AG04450 (cell line): ENCODE measurements around the gene ADGRG7. TPM values are rescaled to one million over a fixed set of nuclear protein-coding genes. Genes with fewer than 3 reads are reported as not detected.

ENCODE experiments used
- CTCF ChIA-PET: fragments of 300-600, 350-600 bp; formaldehyde crosslinking; extraction: SDS; loops from one replicate; lab custom pipeline; 2022; ENCODE audit warnings: antibody characterized with exemption, inconsistent platforms; lab: Charles Lee
- POLR2A ChIA-PET: fragments of 350-600 bp; formaldehyde crosslinking; extraction: SDS; loops from one replicate; lab custom pipeline; 2021; ENCODE audit warnings: antibody characterized with exemption, inconsistent platforms; lab: Yijun Ruan, JAX
- DNase-seq: peaks from one replicate; pipeline ENCODE4 v3.0.0-alpha.2; 2011; ENCODE audit warnings: low read depth, low spot score
- H3K27ac ChIP-seq: one replicate; pipeline ENCODE4 v1.5.1; 2012; ENCODE audit warnings: low read depth, low read length, control low read depth
- H3K27me3 ChIP-seq: one replicate; pipeline ENCODE4 v1.6.0; 2012; ENCODE audit warnings: low read length; ENCODE audit not compliant: control insufficient read depth, insufficient read depth
- H3K4me3 ChIP-seq: 2 replicates; pipeline ENCODE4 v1.5.1; 2011; ENCODE audit warnings: mild to moderate bottlenecking, low read depth, low read length, control low read depth
- H3K9me3 ChIP-seq: 2 replicates; pipeline ENCODE4 v1.5.1; 2012; ENCODE audit warnings: low read length; ENCODE audit not compliant: control insufficient read depth, insufficient read depth
- CTCF ChIP-seq: IDR thresholded peaks from 2 replicates; pipeline ENCODE4 v1.5.1; 2011; ENCODE audit warnings: low read depth, low read length, control low read depth, inconsistent platforms
- polyA plus RNA-seq: library from polyadenylated mRNA; depleted of rRNA; stranded (reverse); fragments of >200 nt; gene quantifications from 2 replicates; pipeline ENCODE4 v1.2.3, GENCODE V29; 2011

The ADGRG7 gene
- polyA plus RNA-seq, 1 experiment = not detected

GRCh38 chr3:100681496-100681895 lies 72.1 kb downstream of the ADGRG7 start:
- H3K4me3 ChIP-seq = no peak overlapping the region
- H3K9me3 ChIP-seq = no peaks in the 10 kb centered on the region; the same call in 1 of the 2 replicates
- ChIA-PET POLR2A (no interaction called here), CTCF (no interaction called here)
- DNase-seq = no peak
- no peak for TF ChIP-seq CTCF
- no peak overlapping the region for H3K27ac ChIP-seq
- peaks cover 7% of the 10 kb centered on the region for H3K27me3 ChIP-seq

- DNase-seq = no peak
- Histone ChIP-seq H3K4me3 (no peak overlapping the region), H3K27ac (no peak overlapping the region), H3K27me3 (peaks cover 7% of the 10 kb centered on the region), H3K9me3 (no peaks in the 10 kb centered on the region; the same call in 1 of the 2 replicates)
- no peak for TF ChIP-seq CTCF
- ChIA-PET POLR2A (no interaction called here), CTCF (interaction anchor here (1.0 kb wide), 1 partner anchor 219 kb away, joined by 3 read pairs; no protein-coding TSS in a partner anchor)
These were observed 72.9 kb downstream of the ADGRG7 start for GRCh38 chr3:100682056-100682853.

DNA sequence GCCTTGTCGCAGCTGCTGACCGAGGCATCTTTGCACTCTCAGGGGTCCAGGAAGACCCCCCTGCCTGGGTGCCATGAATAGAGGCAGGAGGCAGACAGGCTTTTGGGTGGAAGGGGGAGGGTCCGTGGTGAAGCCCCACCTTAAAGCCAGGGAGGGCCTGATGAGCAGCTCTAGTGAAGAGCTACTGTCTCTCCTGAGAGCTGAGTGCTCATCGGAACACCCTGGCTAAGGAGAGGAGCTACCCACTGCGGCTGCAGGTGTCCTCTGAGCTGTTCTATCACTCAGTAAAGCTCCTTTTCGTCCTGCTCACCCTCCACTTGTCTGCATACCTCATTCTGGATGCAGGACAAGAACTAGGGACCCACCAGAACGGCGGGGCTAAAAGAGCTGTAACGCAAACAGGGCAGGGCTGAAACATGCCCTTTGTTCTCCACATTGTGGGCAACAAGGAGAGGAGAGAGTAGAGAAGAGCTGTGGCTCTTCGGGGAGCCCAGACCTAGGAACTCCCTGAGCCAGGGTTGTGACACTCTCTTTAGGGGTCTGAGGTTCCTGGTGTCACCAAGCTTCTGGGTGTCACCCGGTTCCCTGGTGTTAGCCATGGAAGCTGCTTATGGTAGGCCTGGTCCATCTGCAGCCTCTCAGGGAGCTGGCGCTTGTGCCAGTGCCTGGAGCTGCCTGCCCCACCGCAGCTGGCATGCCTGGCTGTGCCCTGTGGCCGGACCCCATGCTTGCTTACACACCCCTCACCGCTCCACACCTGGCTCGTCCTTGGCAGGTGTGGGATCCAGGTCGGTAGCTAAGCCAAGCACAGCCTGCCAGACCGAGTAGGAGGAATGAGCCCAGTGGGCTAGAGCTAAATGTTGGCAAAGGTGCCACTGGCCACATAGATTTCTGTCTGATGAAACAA lies 73.7 kb downstream of the ADGRG7 start:
- no peak overlapping the region for H3K27ac ChIP-seq
- TF ChIP-seq CTCF = no peak
- no peak overlapping the region for H3K4me3 ChIP-seq
- H3K27me3 ChIP-seq = peaks cover 7% of the 10 kb centered on the region
- CTCF ChIA-PET = interaction anchor here (1.0 kb wide), 1 partner anchor 220 kb away, joined by 3 read pairs; no protein-coding TSS in a partner anchor
- DNase-seq = no peak
- POLR2A ChIA-PET = interaction anchor here (0.8 kb wide), 1 partner anchor 220 kb away, joined by 5 read pairs; no protein-coding TSS in a partner anchor
- H3K9me3 ChIP-seq = no peaks in the 10 kb centered on the region; the same call in 1 of the 2 replicates

- CTCF ChIA-PET = interaction anchor here (1.4 kb wide), 1 partner anchor 230 kb away, joined by 3 read pairs; no protein-coding TSS in a partner anchor
- no peak for TF ChIP-seq CTCF
- Histone ChIP-seq H3K9me3 (no peaks in the 10 kb centered on the region), H3K27me3 (peaks cover 15% of the 10 kb centered on the region), H3K4me3 (no peak overlapping the region), H3K27ac (no peak overlapping the region)
- DNase-seq = no peak
- POLR2A ChIA-PET = no interaction called here
These were observed 83.8 kb downstream of the ADGRG7 start for GRCh38 chr3:100693225-100693624.
